Stimulated activated CD8-positive, alpha-beta memory T cell treated with anti-CD3 and anti-CD28 coated beads, Interleukin-12 subunit alpha, Interleukin-12 subunit beta, amount 100 ng/mL, for 24 hours (primary cell): ENCODE data around the gene ANKMY2.
"Not testable (repeated sequence)": the region's sequence is repeated elsewhere in the genome, so short reads cannot be mapped to it uniquely, and the experiment has no call there.

Experiments
- DNase-seq: peaks from one replicate; pipeline ENCODE4 v3.0.0-alpha.2; 2020; ENCODE audit errors: extremely low read depth

Gene ANKMY2

GRCh38 chr7:16645593-16646471, at the start of gene ANKMY2, which contains the start of gene BZW2:
TSS of gene ANKMY2 (minus strand) at chr7:16645754. CDS start at chr7:16645573, 181 bp downstream.
TSS of gene BZW2 (plus strand) at chr7:16646181. CDS start at chr7:16665444, 19,263 bp downstream.
- DNase-seq, result peak; percentile 78

- DNase-seq, result no peak
Measured at GRCh38 chr7:16694806-16695205, 49.3 kb upstream of the ANKMY2 start.

GRCh38 chr7:16693601-16694318, 48.2 kb upstream of the ANKMY2 start:
- DNase-seq, result no peak

- DNase-seq, result no peak
Measured at GRCh38 chr7:16691241-16691640, 45.7 kb upstream of the ANKMY2 start.

- DNase-seq, result no peak
Measured at GRCh38 chr7:16688249-16688648, 42.7 kb upstream of the ANKMY2 start.

- DNase-seq, result no peak
Measured at GRCh38 chr7:16685535-16685934, 40.0 kb upstream of the ANKMY2 start.

- no peak for DNase-seq
Measured at GRCh38 chr7:16684935-16685334, 39.4 kb upstream of the ANKMY2 start.

- DNase-seq, result not testable (repeated sequence)
Measured at GRCh38 chr7:16678645-16679566, 33.4 kb upstream of the ANKMY2 start.

GRCh38 chr7:16677978-16678494, 32.5 kb upstream of the ANKMY2 start:
- no peak for DNase-seq

GRCh38 chr7:16675277-16675676, 29.7 kb upstream of the ANKMY2 start:
- no peak for DNase-seq

GRCh38 chr7:16671811-16672210, 26.3 kb upstream of the ANKMY2 start:
- DNase-seq, result no peak

GRCh38 chr7:16670731-16671344, 25.3 kb upstream of the ANKMY2 start:
- no peak for DNase-seq

- DNase-seq, result no peak
Measured at GRCh38 chr7:16670021-16670420, 24.5 kb upstream of the ANKMY2 start.

GRCh38 chr7:16669581-16669980, 24.0 kb upstream of the ANKMY2 start:
- no peak for DNase-seq

- DNase-seq, result no peak
Measured at GRCh38 chr7:16668978-16669377, 23.4 kb upstream of the ANKMY2 start.

GRCh38 chr7:16668049-16668858, 22.7 kb upstream of the ANKMY2 start:
- no peak for DNase-seq

GRCh38 chr7:16667355-16667754, 21.8 kb upstream of the ANKMY2 start:
- DNase-seq, result no peak

- DNase-seq, result no peak
Measured at GRCh38 chr7:16661924-16662323, 16.4 kb upstream of the ANKMY2 start.

- no peak for DNase-seq
Measured at GRCh38 chr7:16660702-16661464, 15.3 kb upstream of the ANKMY2 start.
